HEK293 (cell line): ENCODE data around the gene SERPINE2.

Experiments
- CTCF ChIA-PET: fragments of 350-600 bp; formaldehyde crosslinking; extraction: SDS; loops from one replicate; lab custom pipeline; 2021; ENCODE audit warnings: antibody characterized with exemption; lab: Yijun Ruan, JAX
- POLR2A ChIA-PET: fragments of 300-600 bp; formaldehyde crosslinking; extraction: SDS; loops from one replicate; lab custom pipeline; 2020; ENCODE audit warnings: antibody characterized with exemption, inconsistent platforms; lab: Yijun Ruan, JAX
- H3K27ac ChIP-seq: fragments of 200-500 bp; sonication (Bioruptor generic); 2 replicates; pipeline ENCODE4 v1.5.1; 2014; ENCODE audit warnings: low read depth, low read length, control low read depth, inconsistent platforms; ENCODE audit errors: extremely low read depth
- H3K36me3 ChIP-seq, 2 experiments: fragments of 200-500 bp in 1 of 2; sonication (Bioruptor generic) in 1 of 2; 1 replicate in 1 of 2; 2 replicates in 1 of 2; pipeline ENCODE4 v1.5.1; 2014 to 2017; ENCODE audit warnings: inconsistent platforms in 2 of 2, low read length in 2 of 2; ENCODE audit not compliant: control insufficient read depth in 2 of 2, insufficient read depth in 1 of 2
- H3K4me1 ChIP-seq: fragments of 200-500 bp; sonication (Bioruptor generic); 2 replicates; pipeline ENCODE4 v1.5.1; 2014; ENCODE audit warnings: mild to moderate bottlenecking, low read length, inconsistent platforms; ENCODE audit not compliant: control insufficient read depth, insufficient read depth
- H3K4me3 ChIP-seq: 2 replicates; pipeline ENCODE4 v1.5.1; 2011; ENCODE audit warnings: low read depth, mild to moderate bottlenecking, control low read depth, low read length, moderate library complexity
- H3K9me3 ChIP-seq: fragments of 200-500 bp; sonication (Bioruptor generic); 2 replicates; pipeline ENCODE4 v1.5.1; 2014; ENCODE audit warnings: low read depth, low read length, inconsistent platforms; ENCODE audit not compliant: control insufficient read depth, insufficient read depth
- ELK4 ChIP-seq: IDR thresholded peaks from 2 replicates; pipeline ENCODE4 v1.6.1; 2011; ENCODE audit warnings: mild to moderate bottlenecking, low read depth, low read length, borderline replicate concordance
- HOXA7 ChIP-seq: sonication (generic); formaldehyde crosslinking; IDR thresholded peaks from 2 replicates; pipeline ENCODE4 v1.8.1; 2022; ENCODE audit warnings: missing genetic modification reagents, borderline replicate concordance
- IKZF3 ChIP-seq: fragments of 450-650 bp; IDR thresholded peaks from 2 replicates; pipeline ENCODE4 v1.5.0; 2018; ENCODE audit warnings: missing biosample characterization, mild to moderate bottlenecking, missing genetic modification characterization, moderate library complexity
- MEIS1 ChIP-seq: sonication (generic); formaldehyde crosslinking; IDR thresholded peaks from 2 replicates; pipeline ENCODE4 v1.8.1; 2022; ENCODE audit warnings: missing genetic modification reagents, mild to moderate bottlenecking, borderline replicate concordance
- SETDB1 ChIP-seq: IDR thresholded peaks from one replicate; pipeline ENCODE4 v1.6.1; 2017; ENCODE audit warnings: mild to moderate bottlenecking, low read length, moderate library complexity, mixed read lengths; ENCODE audit not compliant: insufficient read length
- WT1 ChIP-seq: fragments of 450-650 bp; formaldehyde crosslinking; IDR thresholded peaks from 2 replicates; pipeline ENCODE4 v1.5.1; 2016; ENCODE audit warnings: missing biosample characterization, missing genetic modification characterization
- ZFHX2 ChIP-seq: fragments of 450-650 bp; formaldehyde crosslinking; conservative IDR thresholded peaks from 2 replicates; pipeline ENCODE4 v1.5.1; 2016; ENCODE audit warnings: missing biosample characterization, missing genetic modification characterization
- ZNF169 ChIP-seq: fragments of 450-650 bp; formaldehyde crosslinking; IDR thresholded peaks from 2 replicates; pipeline ENCODE4 v1.5.1; 2016; ENCODE audit warnings: missing biosample characterization, missing genetic modification characterization
- ZNF174 ChIP-seq: fragments of 450-650 bp; formaldehyde crosslinking; IDR thresholded peaks from 2 replicates; pipeline ENCODE4 v1.5.0; 2017; ENCODE audit warnings: missing biosample characterization, mild to moderate bottlenecking, missing genetic modification characterization
- ZNF184 ChIP-seq: fragments of 450-650 bp; IDR thresholded peaks from 2 replicates; pipeline ENCODE4 v1.5.1; 2018; ENCODE audit warnings: missing biosample characterization, mild to moderate bottlenecking, missing genetic modification characterization
- ZNF341 ChIP-seq: fragments of 450-650 bp; formaldehyde crosslinking; IDR thresholded peaks from 2 replicates; pipeline ENCODE4; 2016; ENCODE audit warnings: low read depth, missing biosample characterization, missing genetic modification characterization
- ZNF362 ChIP-seq: fragments of 450-650 bp; formaldehyde crosslinking; IDR thresholded peaks from 2 replicates; pipeline ENCODE4 v1.5.1; 2016; ENCODE audit warnings: missing biosample characterization, missing genetic modification characterization
- ZNF433 ChIP-seq: fragments of 450-650 bp; formaldehyde crosslinking; IDR thresholded peaks from 2 replicates; pipeline ENCODE4 v1.5.1; 2016; ENCODE audit warnings: missing biosample characterization, missing genetic modification characterization, low read depth
- ZNF449 ChIP-seq: fragments of 450-650 bp; formaldehyde crosslinking; IDR thresholded peaks from 2 replicates; pipeline ENCODE4 v1.5.1; 2017; ENCODE audit warnings: missing biosample characterization, mild to moderate bottlenecking, missing genetic modification characterization, moderate library complexity
- ZNF48 ChIP-seq: fragments of 450-650 bp; formaldehyde crosslinking; IDR thresholded peaks from 2 replicates; pipeline ENCODE4 v1.5.1; 2016; ENCODE audit warnings: missing biosample characterization, missing genetic modification characterization
- ZNF488 ChIP-seq: fragments of 450-650 bp; formaldehyde crosslinking; IDR thresholded peaks from 2 replicates; pipeline ENCODE4 v1.5.1; 2016; ENCODE audit warnings: missing biosample characterization, missing genetic modification characterization
- ZNF501 ChIP-seq: fragments of 450-650 bp; formaldehyde crosslinking; IDR thresholded peaks from 2 replicates; pipeline ENCODE4 v1.5.1; 2016; ENCODE audit warnings: missing biosample characterization, missing genetic modification characterization
- ZNF529 ChIP-seq: fragments of 450-650 bp; formaldehyde crosslinking; IDR thresholded peaks from 2 replicates; pipeline ENCODE4 v1.5.1; 2017; ENCODE audit warnings: missing genetic modification characterization, missing biosample characterization; ENCODE audit not compliant: insufficient replicate concordance
- ZNF548 ChIP-seq: fragments of 450-650 bp; formaldehyde crosslinking; IDR thresholded peaks from 2 replicates; pipeline ENCODE4 v1.5.1; 2016; ENCODE audit warnings: missing biosample characterization, missing genetic modification characterization
- ZNF580 ChIP-seq: fragments of 450-650 bp; formaldehyde crosslinking; IDR thresholded peaks from 2 replicates; pipeline ENCODE4 v1.5.1; 2016; ENCODE audit warnings: missing biosample characterization, missing genetic modification characterization
- ZNF785 ChIP-seq: fragments of 450-650 bp; formaldehyde crosslinking; IDR thresholded peaks from 2 replicates; pipeline ENCODE4 v1.5.1; 2016; ENCODE audit warnings: missing biosample characterization, missing genetic modification characterization
- ZNF792 ChIP-seq: fragments of 450-650 bp; formaldehyde crosslinking; IDR thresholded peaks from 2 replicates; pipeline ENCODE4 v1.5.1; 2016; ENCODE audit warnings: missing biosample characterization, missing genetic modification characterization

The SERPINE2 gene

GRCh38 chr2:224077773-224078507 lies 38.9 kb upstream of the SERPINE2 start:
- H3K27ac ChIP-seq = no peak overlapping the region
- H3K36me3 ChIP-seq = no peaks in the 10 kb centered on the region
- no peaks in the 10 kb centered on the region for H3K4me1 ChIP-seq
- H3K9me3 ChIP-seq = no peaks in the 10 kb centered on the region
- ChIA-PET POLR2A (no interaction called here), CTCF (interaction anchor here (0.7 kb wide), 1 partner anchor 323 kb away, joined by 3 read pairs; no protein-coding TSS in a partner anchor)
- H3K4me3 ChIP-seq = no peak overlapping the region
- TF ChIP-seq SETDB1 (no peak), ZNF433 (no peak), ELK4 (no peak), ZNF501 (no peak), ZFHX2 (no peak), ZNF580 (tag by site-specific recombination) (no peak), ZNF548 (tag by site-specific recombination) (no peak), IKZF3 (tag by site-specific recombination) (no peak), ZNF529 (no peak), ZNF341 (tag by site-specific recombination) (no peak), ZNF449 (no peak), ZNF488 (tag by site-specific recombination) (no peak), ZNF785 (no peak), ZNF169 (tag by site-specific recombination) (no peak), WT1 (tag by site-specific recombination) (no peak), ZNF184 (tag by site-specific recombination) (no peak)
- TF ChIP-seq, all 188 proteins: peak for 0

- H3K4me1 ChIP-seq = no peaks in the 10 kb centered on the region
- CTCF ChIA-PET = no interaction called here
- H3K9me3 ChIP-seq = no peaks in the 10 kb centered on the region
- H3K36me3 ChIP-seq = no peaks in the 10 kb centered on the region
- no peak overlapping the region for H3K4me3 ChIP-seq
- POLR2A ChIA-PET = no interaction called here
- H3K27ac ChIP-seq = no peak overlapping the region
- TF ChIP-seq ZNF48 (tag by site-specific recombination) = no peak
These were observed 36.5 kb upstream of the SERPINE2 start for GRCh38 chr2:224075588-224075987.

- no peaks in the 10 kb centered on the region for H3K36me3 ChIP-seq
- ChIA-PET CTCF (no interaction called here), POLR2A (no interaction called here)
- no peaks in the 10 kb centered on the region for H3K9me3 ChIP-seq
- no peak overlapping the region for H3K27ac ChIP-seq
- H3K4me3 ChIP-seq = no peak overlapping the region
- no peaks in the 10 kb centered on the region for H3K4me1 ChIP-seq
- TF ChIP-seq HOXA7 (CRISPR knock-in tag) (no peak), ZNF792 (tag by site-specific recombination) (no peak), ZNF362 (tag by site-specific recombination) (no peak), MEIS1 (no peak), ZNF174 (tag by site-specific recombination) (no peak)
- TF ChIP-seq, all 188 proteins: peak for 0
These were observed 34.6 kb upstream of the SERPINE2 start for GRCh38 chr2:224073676-224074075.
